ENCODE measurements around the gene IQCM. TPM values are rescaled to one million over a fixed set of nuclear protein-coding genes. Genes with fewer than 3 reads are reported as not detected.

IQCM gene
- total RNA-seq, result not detected in 2 replicates

GRCh38 chr4:149815743-149816142 is at the start of gene IQCM:
Gene IQCM, minus strand, starts transcription at chr4:149815843. Its CDS starts 73,152 bp downstream, at chr4:149742691.
- intact Hi-C loops (cut with micrococcal nuclease), result no loop called here

GRCh38 chr4:149857446-149857845 is 41.8 kb upstream of the IQCM start:
- intact Hi-C loops (cut with micrococcal nuclease), result no loop called here

GRCh38 chr4:149845743-149846142 is 30.1 kb upstream of the IQCM start:
- intact Hi-C loops (cut with micrococcal nuclease), result no loop called here

GRCh38 chr4:149841686-149842085 is 26.0 kb upstream of the IQCM start:
- intact Hi-C loops (cut with micrococcal nuclease), result no loop called here

- intact Hi-C loops (cut with micrococcal nuclease), result no loop called here
Measured at GRCh38 chr4:149838036-149838435, 22.4 kb upstream of the IQCM start.

- intact Hi-C loops (cut with micrococcal nuclease), result no loop called here
Measured at GRCh38 chr4:149836546-149836945, 20.9 kb upstream of the IQCM start.

GRCh38 chr4:149835280-149835679 is 19.6 kb upstream of the IQCM start:
- intact Hi-C loops (cut with micrococcal nuclease), result no loop called here

- intact Hi-C loops (cut with micrococcal nuclease), result no loop called here
Measured at GRCh38 chr4:149831656-149832208, 16.1 kb upstream of the IQCM start.

- intact Hi-C loops (cut with micrococcal nuclease), result no loop called here
Measured at GRCh38 chr4:149830823-149831222, 15.2 kb upstream of the IQCM start.

- intact Hi-C loops (cut with micrococcal nuclease), result no loop called here
Measured at GRCh38 chr4:149825336-149825735, 9.7 kb upstream of the IQCM start.

- intact Hi-C loops (cut with micrococcal nuclease), result no loop called here
Measured at GRCh38 chr4:149823769-149824221, 8.2 kb upstream of the IQCM start.

- intact Hi-C loops (cut with micrococcal nuclease), result no loop called here
Measured at GRCh38 chr4:149801416-149801815, 14.2 kb downstream of the IQCM start.

GRCh38 chr4:149799546-149799945 is 16.1 kb downstream of the IQCM start:
- intact Hi-C loops (cut with micrococcal nuclease), result no loop called here

GRCh38 chr4:149796381-149796780 is 19.3 kb downstream of the IQCM start:
- intact Hi-C loops (cut with micrococcal nuclease), result no loop called here

GRCh38 chr4:149795256-149795655 is 20.4 kb downstream of the IQCM start:
- intact Hi-C loops (cut with micrococcal nuclease), result no loop called here

- intact Hi-C loops (cut with micrococcal nuclease), result no loop called here
Measured at GRCh38 chr4:149794352-149794751, 21.3 kb downstream of the IQCM start.

- intact Hi-C loops (cut with micrococcal nuclease), result no loop called here
Measured at GRCh38 chr4:149793459-149793858, 22.2 kb downstream of the IQCM start.

GRCh38 chr4:149791851-149792250 is 23.8 kb downstream of the IQCM start:
- intact Hi-C loops (cut with micrococcal nuclease), result no loop called here

GRCh38 chr4:149790172-149790907 is 25.3 kb downstream of the IQCM start:
- intact Hi-C loops (cut with micrococcal nuclease), result no loop called here

- intact Hi-C loops (cut with micrococcal nuclease), result no loop called here
Measured at GRCh38 chr4:149788300-149788699, 27.3 kb downstream of the IQCM start.

GRCh38 chr4:149785696-149786431 is 29.8 kb downstream of the IQCM start:
- intact Hi-C loops (cut with micrococcal nuclease), result no loop called here

GRCh38 chr4:149784018-149784417 is 31.6 kb downstream of the IQCM start:
- intact Hi-C loops (cut with micrococcal nuclease), result no loop called here
